Trophoblast cell (in vitro differentiated cells and primary cell): ENCODE data around the gene FOXM1.

Source experiments
- DNase-seq, 2 donors: peaks; one replicate each; pipeline ENCODE4 v3.0.0-alpha.2; 2016
- H2AFZ ChIP-seq: 2 replicates; pipeline ENCODE4 v1.6.1; 2013; ENCODE audit warnings: low read length, moderate library complexity, mild to moderate bottlenecking; ENCODE audit not compliant: insufficient read depth, poor library complexity
- H2AK5ac ChIP-seq: 2 replicates; pipeline ENCODE4 v1.6.1; 2013; ENCODE audit warnings: mild to moderate bottlenecking, low read length
- H2BK120ac ChIP-seq: 2 replicates; pipeline ENCODE4 v1.6.1; 2013; ENCODE audit warnings: low read length, mild to moderate bottlenecking, moderate library complexity; ENCODE audit not compliant: insufficient read depth, poor library complexity
- H2BK12ac ChIP-seq: 2 replicates; pipeline ENCODE4 v1.6.1; 2013; ENCODE audit warnings: mild to moderate bottlenecking, low read length, moderate library complexity
- H2BK5ac ChIP-seq: 2 replicates; pipeline ENCODE4 v1.6.1; 2013; ENCODE audit warnings: low read length, low read depth, moderate library complexity, mild to moderate bottlenecking; ENCODE audit not compliant: poor library complexity
- H3K14ac ChIP-seq: 2 replicates; pipeline ENCODE4 v1.6.1; 2013; ENCODE audit warnings: mild to moderate bottlenecking, low read length
- H3K18ac ChIP-seq: 2 replicates; pipeline ENCODE4 v1.6.1; 2013; ENCODE audit warnings: mild to moderate bottlenecking, low read length
- H3K23ac ChIP-seq: 2 replicates; pipeline ENCODE4 v1.6.1; 2013; ENCODE audit warnings: low read length
- H3K27ac ChIP-seq: 2 replicates; pipeline ENCODE4 v1.5.1; 2013; ENCODE audit warnings: low read depth, mild to moderate bottlenecking, inconsistent platforms, low read length, moderate library complexity
- H3K27me3 ChIP-seq: 2 replicates; pipeline ENCODE4 v1.6.1; 2013; ENCODE audit warnings: inconsistent platforms, mild to moderate bottlenecking, low read length, moderate library complexity; ENCODE audit not compliant: insufficient read depth
- H3K36me3 ChIP-seq, 2 experiments: 1 replicate in 1 of 2; 2 replicates in 1 of 2; pipeline ENCODE4 v1.6.1; 2013; ENCODE audit warnings: low read length in 2 of 2, mild to moderate bottlenecking in 2 of 2, moderate library complexity in 1 of 2; ENCODE audit not compliant: insufficient read depth in 2 of 2, control insufficient read depth in 1 of 2
- H3K4ac ChIP-seq: 2 replicates; pipeline ENCODE4 v1.6.1; 2013; ENCODE audit warnings: low read depth, mild to moderate bottlenecking, low read length, moderate library complexity
- H3K4me1 ChIP-seq, 2 experiments: 1 replicate in 1 of 2; 2 replicates in 1 of 2; pipeline ENCODE4 v1.6.1; 2013; ENCODE audit warnings: low read length in 2 of 2, mild to moderate bottlenecking in 2 of 2, moderate library complexity in 1 of 2; ENCODE audit not compliant: insufficient read depth in 2 of 2, control insufficient read depth in 1 of 2
- H3K4me2 ChIP-seq: 2 replicates; pipeline ENCODE4 v1.6.1; 2013; ENCODE audit warnings: inconsistent platforms, mild to moderate bottlenecking, low read length, moderate library complexity
- H3K4me3 ChIP-seq: 2 replicates; pipeline ENCODE4 v1.5.1; 2013; ENCODE audit warnings: mild to moderate bottlenecking, low read depth, low read length, inconsistent platforms
- H3K79me1 ChIP-seq: one replicate; pipeline ENCODE4 v1.6.1; 2013; ENCODE audit warnings: low read length
- H3K79me2 ChIP-seq: 2 replicates; pipeline ENCODE4 v1.6.1; 2013; ENCODE audit warnings: low read length, mild to moderate bottlenecking; ENCODE audit not compliant: control insufficient read depth, insufficient read depth, poor library complexity
- H3K9ac ChIP-seq: 2 replicates; pipeline ENCODE4 v1.6.1; 2013; ENCODE audit warnings: mild to moderate bottlenecking, low read length
- H3K9me3 ChIP-seq: 2 replicates; pipeline ENCODE4 v1.6.1; 2013; ENCODE audit warnings: low read depth, mild to moderate bottlenecking, control low read depth, inconsistent platforms, low read length; ENCODE audit not compliant: insufficient read depth
- H4K12ac ChIP-seq: 2 replicates; pipeline ENCODE4 v1.6.1; 2013; ENCODE audit warnings: low read depth, mild to moderate bottlenecking, low read length, moderate library complexity
- H4K8ac ChIP-seq: 2 replicates; pipeline ENCODE4 v1.6.1; 2013; ENCODE audit warnings: low read depth, mild to moderate bottlenecking, low read length, moderate library complexity
- H4K91ac ChIP-seq: one replicate; pipeline ENCODE4 v1.6.1; 2013; ENCODE audit warnings: low read depth, mild to moderate bottlenecking, low read length, moderate library complexity
- WGBS: extraction: QIAGEN DNeasy Blood & Tissue Kit; methylation state at CpG from one replicate; pipeline ENCODE4 v1.1.7; 2013; ENCODE audit warnings: missing lambda C conversion rate; ENCODE audit not compliant: insufficient read length, insufficient coverage; ENCODE audit errors: extremely low coverage; 5-methylcytosine and 5-hydroxymethylcytosine counted together

The FOXM1 gene

GRCh38 chr12:2823483-2823882, 53.5 kb downstream of the FOXM1 start:
- Histone ChIP-seq H4K91ac (no peak overlapping the region), H2AFZ (no peak overlapping the region), H4K8ac (no peak overlapping the region), H3K79me1 (no peaks in the 10 kb centered on the region), H3K27me3 (no peaks in the 10 kb centered on the region), H3K4me3 (no peak overlapping the region), H3K14ac (no peak overlapping the region), H3K4ac (no peak overlapping the region), H3K18ac (no peak overlapping the region), H2BK12ac (no peak overlapping the region), H3K4me1 (no peaks in the 10 kb centered on the region), H3K4me2 (no peak overlapping the region), H3K9ac (no peak overlapping the region), H2BK5ac (no peak overlapping the region), H3K36me3 (peaks cover 54 to 75% of the 10 kb centered on the region in 2 experiments), H3K27ac (no peak overlapping the region), H3K79me2 (no peaks in the 10 kb centered on the region), H3K23ac (no peak overlapping the region), H3K9me3 (peaks cover 1% of the 10 kb centered on the region), H2BK120ac (no peak overlapping the region), H2AK5ac (no peak overlapping the region), H4K12ac (no peak overlapping the region)
- WGBS, result no CpG with 5 or more reads among the region's 7 CpGs
- DNase-seq, result no peak

DNA sequence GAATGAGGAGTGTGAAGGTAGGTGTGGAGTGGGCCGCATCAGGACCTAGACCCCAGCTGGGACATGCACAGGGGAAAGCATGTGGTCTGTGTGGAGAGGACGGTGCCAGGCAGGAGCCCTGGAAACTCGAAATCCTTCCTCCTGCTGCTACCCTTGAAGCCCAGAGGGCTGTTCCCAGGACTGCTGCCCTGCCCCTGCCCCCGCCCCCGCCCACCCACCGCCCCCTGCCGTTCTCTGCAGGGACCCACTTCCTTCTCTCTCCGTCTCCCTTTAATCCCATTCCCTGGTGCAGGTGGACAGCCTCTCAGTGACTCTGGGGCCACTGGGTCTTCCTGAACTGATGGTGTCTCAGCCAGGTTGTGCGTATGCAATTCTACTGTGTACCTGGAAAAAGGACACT, 56.5 kb downstream of the FOXM1 start:
- Histone ChIP-seq H3K36me3 (peaks cover 38 to 60% of the 10 kb centered on the region in 2 experiments), H3K27ac (no peak overlapping the region), H3K4me2 (no peak overlapping the region), H3K9me3 (peaks cover 1% of the 10 kb centered on the region), H2AK5ac (no peak overlapping the region), H3K79me2 (no peaks in the 10 kb centered on the region), H3K14ac (no peak overlapping the region), H4K8ac (no peak overlapping the region), H4K91ac (no peak overlapping the region), H3K4me3 (no peak overlapping the region), H3K9ac (no peak overlapping the region), H3K27me3 (no peaks in the 10 kb centered on the region), H4K12ac (no peak overlapping the region), H3K23ac (no peak overlapping the region), H3K4me1 (no peaks in the 10 kb centered on the region), H2BK12ac (no peak overlapping the region), H2BK120ac (no peak overlapping the region), H3K79me1 (no peaks in the 10 kb centered on the region), H3K4ac (no peak overlapping the region), H2BK5ac (no peak overlapping the region), H3K18ac (no peak overlapping the region), H2AFZ (no peak overlapping the region)
- no CpG with 5 or more reads among the region's 9 CpGs for WGBS
- DNase-seq, result no peak

- no peak for DNase-seq
- no peak overlapping the region for H2BK12ac ChIP-seq
Measured at GRCh38 chr12:2819810-2820209, 57.2 kb downstream of the FOXM1 start.

DNA sequence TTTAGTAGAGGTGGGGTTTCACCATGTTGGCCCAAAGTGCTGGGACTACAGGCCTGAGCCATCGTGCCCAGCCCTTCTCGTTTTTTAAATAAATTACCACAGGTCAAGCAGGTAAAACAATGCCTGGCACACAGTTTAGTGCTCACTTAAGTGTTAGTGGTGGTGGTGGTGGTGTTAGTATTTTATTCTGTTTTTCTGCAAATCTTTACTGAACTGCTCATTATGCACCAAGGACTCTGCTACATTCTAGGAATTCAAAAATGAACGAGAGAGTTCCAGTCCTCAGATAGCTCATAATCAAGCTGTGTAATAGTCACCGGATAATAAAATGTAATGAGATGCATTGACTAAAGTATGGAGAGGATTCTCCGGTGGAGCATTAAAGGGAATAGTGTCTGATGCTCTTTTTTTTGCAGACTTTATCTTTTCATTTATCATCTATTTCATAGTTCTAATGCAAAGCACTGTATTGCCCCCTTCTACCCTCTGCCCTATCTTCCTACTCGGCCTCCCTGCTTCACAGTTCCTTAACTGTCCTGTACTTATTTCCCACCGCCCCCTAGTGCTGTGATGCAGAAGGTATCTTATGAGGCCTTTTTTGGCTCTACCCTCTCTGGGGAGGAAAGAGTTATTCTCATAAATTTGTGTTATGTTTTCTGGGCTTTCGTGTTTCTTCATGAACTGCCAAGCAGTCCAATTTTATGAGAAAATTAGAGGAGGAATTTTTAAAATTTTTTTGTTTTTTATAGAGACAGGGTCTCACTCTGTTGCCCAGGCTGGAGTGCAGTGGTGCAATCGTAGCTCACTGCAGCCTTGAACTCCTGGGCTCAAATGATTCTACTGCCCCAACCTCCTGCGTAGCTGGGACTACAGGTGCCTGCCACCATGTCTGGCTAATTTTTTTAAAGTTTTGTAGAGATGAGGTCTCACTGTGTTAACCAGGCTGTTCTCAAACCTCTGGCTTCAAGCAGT, 63.5 kb downstream of the FOXM1 start:
- peaks cover 0 to 3% of the 10 kb centered on the region in 2 experiments for H3K4me1 ChIP-seq
- peaks cover 6 to 12% of the 10 kb centered on the region in 2 experiments for H3K36me3 ChIP-seq
- H3K23ac ChIP-seq, result no peak overlapping the region
- H3K18ac ChIP-seq, result peak overlapping the region; percentile 52
- peak overlapping the region; percentile 78 for H3K14ac ChIP-seq
- no peak overlapping the region for H2BK120ac ChIP-seq
- H4K91ac ChIP-seq, result peak overlapping the region; percentile 67
- peak overlapping the region; percentile 61 for H2BK5ac ChIP-seq
- H2BK12ac ChIP-seq, result no peak overlapping the region
- no peaks in the 10 kb centered on the region for H3K27me3 ChIP-seq
- peak overlapping the region; percentile 51 for H3K9ac ChIP-seq
- H3K4me2 ChIP-seq, result peak overlapping the region; percentile 78
- H2AFZ ChIP-seq, result peak overlapping the region; percentile 50
- peak overlapping the region; percentile 99 for H3K4me3 ChIP-seq
- peak overlapping the region; percentile 37 for H3K4ac ChIP-seq
- H3K79me2 ChIP-seq, result peaks cover 2% of the 10 kb centered on the region
- peak overlapping the region; percentile 50 for H3K27ac ChIP-seq
- peak overlapping the region; percentile 77 for H4K8ac ChIP-seq
- H3K79me1 ChIP-seq, result peaks cover 8% of the 10 kb centered on the region
- H2AK5ac ChIP-seq, result no peak overlapping the region
- no CpG with 5 or more reads among the region's 10 CpGs for WGBS
- H4K12ac ChIP-seq, result peak overlapping the region; percentile 52
- peak; percentile 27 to 69 for DNase-seq
- H3K9me3 ChIP-seq, result no peaks in the 10 kb centered on the region

More at GRCh38 chr12:2819810-2820209, 57.2 kb downstream of the FOXM1 start:
- H3K79me1 ChIP-seq, result no peaks in the 10 kb centered on the region
- H3K14ac ChIP-seq, result no peak overlapping the region
- WGBS, result no CpG with 5 or more reads among the region's 15 CpGs
- H3K4me1 ChIP-seq, result no peaks in the 10 kb centered on the region
- H3K4me2 ChIP-seq, result no peak overlapping the region
- H4K91ac ChIP-seq, result no peak overlapping the region
- no peak overlapping the region for H3K18ac ChIP-seq
- no peak overlapping the region for H3K4me3 ChIP-seq
- H3K4ac ChIP-seq, result no peak overlapping the region
- no peak overlapping the region for H2AK5ac ChIP-seq
- no peak overlapping the region for H3K9ac ChIP-seq
- H4K8ac ChIP-seq, result no peak overlapping the region
- no peaks in the 10 kb centered on the region for H3K79me2 ChIP-seq
- H3K27me3 ChIP-seq, result no peaks in the 10 kb centered on the region
- peaks cover 35 to 55% of the 10 kb centered on the region in 2 experiments for H3K36me3 ChIP-seq
- peaks cover 1% of the 10 kb centered on the region for H3K9me3 ChIP-seq
- H3K27ac ChIP-seq, result no peak overlapping the region
- no peak overlapping the region for H2AFZ ChIP-seq
- no peak overlapping the region for H2BK120ac ChIP-seq
- no peak overlapping the region for H4K12ac ChIP-seq
- H3K23ac ChIP-seq, result no peak overlapping the region
- no peak overlapping the region for H2BK5ac ChIP-seq
